NOMO-1 treated with dmso at 0.1 percent for 144 hours (cell line): ENCODE results near the gene FGD2.
"Not testable (repeated sequence)": the region's sequence is repeated elsewhere in the genome, so short reads cannot be mapped to it uniquely, and the experiment has no call there.

ENCODE experiments used
- DNase-seq: peaks from one replicate; lab custom pipeline; 2025; ENCODE audit not compliant: unreplicated experiment; lab: John Stamatoyannopoulos, UW

FGD2 gene

GRCh38 chr6:36989264-36989663 lies 16.2 kb upstream of the FGD2 start:
- DNase-seq = no peak

GRCh38 chr6:36990401-36990800 lies 15.1 kb upstream of the FGD2 start:
- not testable (repeated sequence) for DNase-seq

- DNase-seq = no peak
Measured at GRCh38 chr6:36997811-36998722, 7.4 kb upstream of the FGD2 start.

- no peak for DNase-seq
Measured at GRCh38 chr6:36998723-36999038, 6.8 kb upstream of the FGD2 start.

- no peak for DNase-seq
Measured at GRCh38 chr6:36999061-36999750, 6.2 kb upstream of the FGD2 start.

- DNase-seq = no peak
Measured at GRCh38 chr6:36999751-37000125, 5.7 kb upstream of the FGD2 start.

GRCh38 chr6:37004044-37004980 lies 1.1 kb upstream of the FGD2 start:
- no peak for DNase-seq

GRCh38 chr6:37005827-37006567 lies 542 bp downstream of the FGD2 start:
- no peak for DNase-seq

GRCh38 chr6:37006793-37007339 lies 1.4 kb downstream of the FGD2 start:
- no peak for DNase-seq

- peak; percentile 73 for DNase-seq
Measured at GRCh38 chr6:37007340-37008043, 2.0 kb downstream of the FGD2 start.

GRCh38 chr6:37008484-37009465 lies 3.3 kb downstream of the FGD2 start:
- peak; percentile 10 for DNase-seq

- no peak for DNase-seq
Measured at GRCh38 chr6:37010402-37010892, 5.0 kb downstream of the FGD2 start.

GRCh38 chr6:37011656-37012378 lies 6.4 kb downstream of the FGD2 start:
- DNase-seq = no peak

GRCh38 chr6:37013516-37014491 lies 8.3 kb downstream of the FGD2 start:
- DNase-seq = no peak

- no peak for DNase-seq
Measured at GRCh38 chr6:37014667-37015066, 9.2 kb downstream of the FGD2 start.

GRCh38 chr6:37015532-37015931 lies 10.1 kb downstream of the FGD2 start:
- no peak for DNase-seq

- no peak for DNase-seq
Measured at GRCh38 chr6:37016995-37017394, 11.5 kb downstream of the FGD2 start.
